Measurements from ENCODE around the gene NRCAM.
"Not testable (repeated sequence)": the region's sequence is repeated elsewhere in the genome, so short reads cannot be mapped to it uniquely, and the experiment has no call there.

The NRCAM gene

GRCh38 chr7:108270385-108271015 is 185.7 kb downstream of the NRCAM start:
- DNase-seq: no peak

- no peak for DNase-seq
These were observed 187.9 kb downstream of the NRCAM start for GRCh38 chr7:108268200-108268820.

GRCh38 chr7:108267615-108268014 is 188.6 kb downstream of the NRCAM start:
- DNase-seq: no peak

GRCh38 chr7:108266491-108266890 is 189.7 kb downstream of the NRCAM start:
- DNase-seq: no peak

GRCh38 chr7:108266035-108266434 is 190.2 kb downstream of the NRCAM start:
- no peak for DNase-seq

- no peak for DNase-seq
These were observed 191.2 kb downstream of the NRCAM start for GRCh38 chr7:108265007-108265406.

- DNase-seq: peak; percentile 44
These were observed 192.8 kb downstream of the NRCAM start for GRCh38 chr7:108263425-108263824.

GRCh38 chr7:108261560-108262255 is 194.5 kb downstream of the NRCAM start:
- DNase-seq: no peak

GRCh38 chr7:108259447-108259846 is 196.8 kb downstream of the NRCAM start:
- DNase-seq: not testable (repeated sequence)

GRCh38 chr7:108257954-108258353 is 198.3 kb downstream of the NRCAM start:
- no peak for DNase-seq

GRCh38 chr7:108254259-108254658 is 202.0 kb downstream of the NRCAM start:
- no peak for DNase-seq

GRCh38 chr7:108253275-108254044 is 202.8 kb downstream of the NRCAM start:
- no peak for DNase-seq

- no peak for DNase-seq
These were observed 204.1 kb downstream of the NRCAM start for GRCh38 chr7:108252177-108252576.

GRCh38 chr7:108251700-108252099 is 204.5 kb downstream of the NRCAM start:
- DNase-seq: no peak

- DNase-seq: no peak
These were observed 206.8 kb downstream of the NRCAM start for GRCh38 chr7:108249453-108249852.

- no peak for DNase-seq
These were observed 207.4 kb downstream of the NRCAM start for GRCh38 chr7:108248821-108249220.

- no peak for DNase-seq
These were observed 207.8 kb downstream of the NRCAM start for GRCh38 chr7:108248418-108248817.

GRCh38 chr7:108247614-108248013 is 208.6 kb downstream of the NRCAM start:
- no peak for DNase-seq

GRCh38 chr7:108246227-108246837 is 209.9 kb downstream of the NRCAM start:
- DNase-seq: peak; percentile 63

- DNase-seq: no peak
These were observed 210.6 kb downstream of the NRCAM start for GRCh38 chr7:108245523-108246226.

- no peak for DNase-seq
These were observed 212.1 kb downstream of the NRCAM start for GRCh38 chr7:108244110-108244509.

GRCh38 chr7:108239501-108240225 is 216.6 kb downstream of the NRCAM start:
- DNase-seq: peak; percentile 78

Measured in NCI-H146 (cell line).